GM23338 (cell line): ENCODE data around the gene UBL7. TPM values are rescaled to one million over a fixed set of nuclear protein-coding genes. Genes with fewer than 3 reads are reported as not detected.

Experiments used
- ATAC-seq: fragments of 200-7000 bp; cut with Tn5 transposase; 3 replicates; pipeline ENCODE4 v1.9.1; 2020
- DNase-seq: peaks from one replicate; pipeline ENCODE4 v3.0.0-alpha.2; 2015; ENCODE audit warnings: low spot score
- H2AFZ ChIP-seq: fragments of 200-600 bp; sonication (generic); 2 replicates; pipeline ENCODE4 v1.8.0; 2016; ENCODE audit warnings: antibody characterized with exemption, mild to moderate bottlenecking, moderate library complexity
- H3F3A ChIP-seq: fragments of 200-600 bp; sonication (generic); replicated peaks from 2 replicates; pipeline ENCODE4 v1.8.0; 2017; ENCODE audit warnings: antibody characterized with exemption, mixed run types, low read depth
- H3K27ac ChIP-seq: fragments of 200-600 bp; sonication (generic); 2 replicates; pipeline ENCODE4 v1.6.1; 2016; ENCODE audit warnings: low read depth
- H3K27me3 ChIP-seq: fragments of 200-600 bp; sonication (generic); 2 replicates; pipeline ENCODE4 v1.8.0; 2016; ENCODE audit warnings: mild to moderate bottlenecking, mixed run types, moderate library complexity; ENCODE audit not compliant: insufficient read depth
- H3K36me3 ChIP-seq: fragments of 200-600 bp; sonication (generic); 2 replicates; pipeline ENCODE4 v1.8.0; 2016; ENCODE audit warnings: mild to moderate bottlenecking; ENCODE audit not compliant: insufficient read depth
- H3K4me1 ChIP-seq: fragments of 200-600 bp; sonication (generic); 2 replicates; pipeline ENCODE4 v1.8.0; 2016; ENCODE audit warnings: mild to moderate bottlenecking, moderate library complexity; ENCODE audit not compliant: insufficient read depth
- H3K4me2 ChIP-seq: fragments of 200-600 bp; sonication (generic); 2 replicates; pipeline ENCODE4 v1.7.1; 2017; ENCODE audit warnings: mixed run types
- H3K4me3 ChIP-seq: fragments of 200-600 bp; sonication (generic); 2 replicates; pipeline ENCODE4 v1.6.1; 2016; ENCODE audit warnings: mixed run types
- H3K79me2 ChIP-seq: fragments of 200-600 bp; sonication (generic); replicated peaks from 2 replicates; pipeline ENCODE4 v1.8.0; 2017; ENCODE audit warnings: mild to moderate bottlenecking; ENCODE audit not compliant: insufficient read depth
- H3K9me2 ChIP-seq: fragments of 200-600 bp; sonication (generic); 2 replicates; pipeline ENCODE4 v1.8.0; 2017; ENCODE audit not compliant: insufficient read depth
- H4K20me1 ChIP-seq: fragments of 200-600 bp; sonication (generic); replicated peaks from 2 replicates; pipeline ENCODE4 v1.8.0; 2017; ENCODE audit warnings: mild to moderate bottlenecking; ENCODE audit not compliant: insufficient read depth
- H3K27ac Mint-ChIP-seq: 2 replicates; pipeline ENCODE4 v1.8.0; 2020; ENCODE audit warnings: inconsistent platforms, mild to moderate bottlenecking, moderate library complexity, mixed read lengths
- H3K27me3 Mint-ChIP-seq: 3 replicates; pipeline ENCODE4 v1.8.0; 2022; ENCODE audit warnings: low read depth, mild to moderate bottlenecking, moderate library complexity, mixed read lengths, inconsistent platforms; ENCODE audit not compliant: insufficient read depth, poor library complexity
- H3K36me3 Mint-ChIP-seq: 3 replicates; pipeline ENCODE4 v1.8.0; 2021; ENCODE audit warnings: low read depth, mild to moderate bottlenecking, inconsistent platforms, moderate library complexity, mixed read lengths
- H3K4me1 Mint-ChIP-seq: 3 replicates; pipeline ENCODE4 v1.8.0; 2020; ENCODE audit warnings: mild to moderate bottlenecking, inconsistent platforms, mixed read lengths
- H3K4me3 Mint-ChIP-seq: 3 replicates; pipeline ENCODE4 v1.8.0; 2021; ENCODE audit warnings: moderate library complexity, mild to moderate bottlenecking, inconsistent platforms, mixed read lengths
- H3K9me3 Mint-ChIP-seq: 3 replicates; pipeline ENCODE4 v1.8.0; 2020; ENCODE audit warnings: moderate library complexity, mild to moderate bottlenecking, inconsistent platforms, mixed read lengths
- CREB1 ChIP-seq: fragments of 250-450 bp; sonication (Bioruptor Pico); IDR thresholded peaks from 2 replicates; pipeline ENCODE4 v1.5.0; 2020; ENCODE audit warnings: low read depth, mild to moderate bottlenecking, moderate library complexity
- EZH2phosphoT487 ChIP-seq: fragments of 200-600 bp; sonication (generic); IDR thresholded peaks from one replicate; pipeline ENCODE4 v1.8.1; 2018; ENCODE audit warnings: antibody characterized with exemption; ENCODE audit not compliant: unreplicated experiment
- NANOG ChIP-seq: IDR thresholded peaks from 2 replicates; pipeline ENCODE4 v1.6.1; 2016; ENCODE audit warnings: antibody characterized with exemption, borderline replicate concordance
- ZNF114 ChIP-seq: fragments of 250-450 bp; sonication (Bioruptor Pico); IDR thresholded peaks from 2 replicates; pipeline ENCODE4 v1.5.0; 2020; ENCODE audit warnings: mild to moderate bottlenecking, moderate library complexity
- ZNF331 ChIP-seq: fragments of 250-450 bp; sonication (Bioruptor Pico); IDR thresholded peaks from 2 replicates; pipeline ENCODE4 v1.5.0; 2020; ENCODE audit warnings: low read depth, mild to moderate bottlenecking, moderate library complexity
- polyA plus RNA-seq: library from polyadenylated mRNA; unstranded; fragments of >200 nt; fragmentation: Nextera tagmentation; extraction: Ambion mirVana; gene quantifications from 2 replicates; pipeline ENCODE4 v1.2.1, GENCODE V29; 2016
- total RNA-seq: library from RNA; depleted of rRNA; stranded (reverse); fragments of >200 nt; shearing (Covaris generic); gene quantifications from 2 replicates; pipeline ENCODE4 v1.2.3, GENCODE V29; 2014
- TF ChIP-seq, protein P1 (sequence below), 2 experiments: fragments of 200-600 bp in 1 of 2; sonication (generic) in 1 of 2; conservative IDR thresholded peaks; 2 replicates each; pipeline versions ENCODE4 v1.5.1 to v1.6.1; 2016 to 2017; ENCODE audit warnings: antibody characterized with exemption in 2 of 2, low read depth in 2 of 2, mild to moderate bottlenecking in 2 of 2, moderate library complexity in 1 of 2
- TF ChIP-seq, protein P2 (sequence below): fragments of 250-450 bp; sonication (Bioruptor Pico); IDR thresholded peaks from 2 replicates; pipeline ENCODE4 v1.5.0; 2020; ENCODE audit warnings: mild to moderate bottlenecking, moderate library complexity
- TF ChIP-seq, protein P3 (sequence below): IDR thresholded peaks from one replicate; pipeline ENCODE4 v1.6.1; 2018; ENCODE audit warnings: antibody characterized with exemption; ENCODE audit not compliant: unreplicated experiment

The UBL7 gene
- total and polyA plus RNA-seq, 2 experiments from 2014 or later = 73.7 to 99.2 TPM

DNA sequence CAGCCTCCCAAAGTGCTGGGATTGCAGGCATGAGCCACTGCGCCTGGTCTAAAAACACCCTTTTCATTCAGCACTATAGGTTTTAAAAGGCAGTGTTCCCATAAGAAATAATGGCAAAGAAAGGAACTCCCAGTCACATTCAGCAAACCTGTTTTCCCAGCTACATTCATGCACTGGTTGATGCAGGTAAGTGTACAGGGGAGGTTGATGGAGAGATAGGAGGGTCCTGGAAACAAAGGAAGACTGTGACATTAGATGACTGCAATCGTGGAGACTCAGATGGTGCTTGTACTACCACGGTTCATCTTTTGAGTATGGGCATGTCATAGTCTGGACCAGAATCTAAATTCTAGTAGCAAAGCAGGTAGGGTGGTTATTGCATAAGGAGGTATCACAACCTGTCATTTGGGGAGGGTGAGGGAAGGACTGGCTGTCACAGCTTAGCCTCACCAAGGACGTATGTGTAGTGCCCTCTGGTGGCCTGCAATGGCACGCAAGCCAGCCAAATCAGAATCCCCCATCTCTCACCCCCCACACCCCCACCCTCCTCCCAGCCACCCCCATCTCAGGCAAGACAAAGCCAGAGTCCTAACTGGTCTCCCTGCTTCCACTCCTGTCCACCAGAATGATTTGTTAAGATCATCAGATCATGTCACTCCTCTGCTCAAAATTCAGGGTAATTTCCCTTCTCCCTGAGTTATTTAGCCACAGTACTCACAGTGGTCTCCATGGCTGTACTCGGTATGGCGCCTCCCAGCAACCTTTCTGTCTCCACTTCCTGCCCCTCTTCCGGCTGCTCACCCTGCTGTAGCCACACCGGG, 28.8 kb upstream of the UBL7 start:
- no peaks in the 10 kb centered on the region for H3K79me2 ChIP-seq
- TF ChIP-seq, protein P1, sequence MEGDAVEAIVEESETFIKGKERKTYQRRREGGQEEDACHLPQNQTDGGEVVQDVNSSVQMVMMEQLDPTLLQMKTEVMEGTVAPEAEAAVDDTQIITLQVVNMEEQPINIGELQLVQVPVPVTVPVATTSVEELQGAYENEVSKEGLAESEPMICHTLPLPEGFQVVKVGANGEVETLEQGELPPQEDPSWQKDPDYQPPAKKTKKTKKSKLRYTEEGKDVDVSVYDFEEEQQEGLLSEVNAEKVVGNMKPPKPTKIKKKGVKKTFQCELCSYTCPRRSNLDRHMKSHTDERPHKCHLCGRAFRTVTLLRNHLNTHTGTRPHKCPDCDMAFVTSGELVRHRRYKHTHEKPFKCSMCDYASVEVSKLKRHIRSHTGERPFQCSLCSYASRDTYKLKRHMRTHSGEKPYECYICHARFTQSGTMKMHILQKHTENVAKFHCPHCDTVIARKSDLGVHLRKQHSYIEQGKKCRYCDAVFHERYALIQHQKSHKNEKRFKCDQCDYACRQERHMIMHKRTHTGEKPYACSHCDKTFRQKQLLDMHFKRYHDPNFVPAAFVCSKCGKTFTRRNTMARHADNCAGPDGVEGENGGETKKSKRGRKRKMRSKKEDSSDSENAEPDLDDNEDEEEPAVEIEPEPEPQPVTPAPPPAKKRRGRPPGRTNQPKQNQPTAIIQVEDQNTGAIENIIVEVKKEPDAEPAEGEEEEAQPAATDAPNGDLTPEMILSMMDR (conservative IDR thresholded peaks at IDR 0.05; ENCODE audit: low read depth in 2 of 2) = peak; percentile 58 to 86
- TF ChIP-seq NANOG (no peak), CREB1 (CRISPR knock-in tag) (peak; percentile 38; the same call in 1 of the 2 replicates)
- H3K27ac ChIP-seq = 0 out of 2 replicates have a peak overlapping the region, but pooled peaks have one; percentile 50
- H3K27me3 Mint-ChIP-seq = peaks cover 4% of the 10 kb centered on the region
- H3K4me3 ChIP-seq = no peak overlapping the region
- DNase-seq (peak; percentile 88), ATAC-seq (peak; percentile 98)
- H4K20me1 ChIP-seq = no peaks in the 10 kb centered on the region
- H3K4me2 ChIP-seq = peak overlapping the region; percentile 66; the same call in 1 of the 2 replicates
- H3K4me3 Mint-ChIP-seq = peak overlapping the region; percentile 59
- H3F3A ChIP-seq = peaks cover 4% of the 10 kb centered on the region; the same call in 1 of the 2 replicates
- H3K9me2 ChIP-seq = no peaks in the 10 kb centered on the region
- no peaks in the 10 kb centered on the region; the same call in 1 of the 2 replicates for H3K36me3 ChIP-seq
- H2AFZ ChIP-seq = peak overlapping the region; percentile 60
- peak overlapping the region; percentile 96 for H3K27ac Mint-ChIP-seq
- H3K27me3 ChIP-seq = no peaks in the 10 kb centered on the region
- H3K4me1 Mint-ChIP-seq = peaks cover 4% of the 10 kb centered on the region; the same call in 2 of the 3 replicates
- H3K4me1 ChIP-seq = peaks cover 6% of the 10 kb centered on the region
- peaks cover 4% of the 10 kb centered on the region; the same call in 1 of the 3 replicates for H3K36me3 Mint-ChIP-seq
- no peaks in the 10 kb centered on the region; the same call in 2 of the 3 replicates for H3K9me3 Mint-ChIP-seq

DNA sequence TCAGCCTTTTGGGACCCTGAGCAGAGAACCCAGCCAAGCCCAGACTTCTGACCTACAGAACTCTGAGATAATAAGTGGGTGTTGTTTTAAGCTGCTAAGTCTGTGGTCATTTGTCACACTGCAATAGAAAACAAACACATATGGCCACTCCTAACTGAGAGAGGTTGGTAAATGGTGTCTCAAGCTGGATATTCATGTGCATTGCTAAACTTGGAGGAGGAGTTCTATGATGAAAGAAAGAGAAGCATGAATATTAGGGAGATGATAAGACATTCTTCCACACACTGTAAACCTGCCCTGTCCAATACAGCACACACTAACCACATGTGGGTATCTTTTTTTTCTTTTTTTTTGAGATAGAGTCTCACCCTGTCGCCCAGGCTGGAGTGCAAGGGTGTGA, 27.8 kb upstream of the UBL7 start:
- no peak for DNase-seq
- no peak overlapping the region for H3K4me2 ChIP-seq
- peaks cover 6% of the 10 kb centered on the region for H3K4me1 ChIP-seq
- Mint-ChIP-seq H3K36me3 (peaks cover 7% of the 10 kb centered on the region; the same call in 2 of the 3 replicates), H3K27me3 (peaks cover 4% of the 10 kb centered on the region), H3K4me1 (peaks cover 4% of the 10 kb centered on the region; the same call in 2 of the 3 replicates), H3K9me3 (no peaks in the 10 kb centered on the region; the same call in 1 of the 3 replicates), H3K27ac (no peak overlapping the region), H3K4me3 (no peak overlapping the region)
- peaks cover 4% of the 10 kb centered on the region; the same call in 1 of the 2 replicates for H3F3A ChIP-seq
- no peaks in the 10 kb centered on the region for H4K20me1 ChIP-seq
- no peaks in the 10 kb centered on the region; the same call in 1 of the 2 replicates for H3K36me3 ChIP-seq
- no peak overlapping the region for H2AFZ ChIP-seq
- no peaks in the 10 kb centered on the region for H3K9me2 ChIP-seq
- no peaks in the 10 kb centered on the region for H3K79me2 ChIP-seq
- no peak overlapping the region for H3K27ac ChIP-seq
- no peak for ATAC-seq
- no peaks in the 10 kb centered on the region for H3K27me3 ChIP-seq
- H3K4me3 ChIP-seq = no peak overlapping the region
- TF ChIP-seq ZNF331 (CRISPR knock-in tag) (no peak), EZH2phosphoT487 (no peak), ZNF114 (CRISPR knock-in tag) (no peak)
- TF ChIP-seq, protein P2, sequence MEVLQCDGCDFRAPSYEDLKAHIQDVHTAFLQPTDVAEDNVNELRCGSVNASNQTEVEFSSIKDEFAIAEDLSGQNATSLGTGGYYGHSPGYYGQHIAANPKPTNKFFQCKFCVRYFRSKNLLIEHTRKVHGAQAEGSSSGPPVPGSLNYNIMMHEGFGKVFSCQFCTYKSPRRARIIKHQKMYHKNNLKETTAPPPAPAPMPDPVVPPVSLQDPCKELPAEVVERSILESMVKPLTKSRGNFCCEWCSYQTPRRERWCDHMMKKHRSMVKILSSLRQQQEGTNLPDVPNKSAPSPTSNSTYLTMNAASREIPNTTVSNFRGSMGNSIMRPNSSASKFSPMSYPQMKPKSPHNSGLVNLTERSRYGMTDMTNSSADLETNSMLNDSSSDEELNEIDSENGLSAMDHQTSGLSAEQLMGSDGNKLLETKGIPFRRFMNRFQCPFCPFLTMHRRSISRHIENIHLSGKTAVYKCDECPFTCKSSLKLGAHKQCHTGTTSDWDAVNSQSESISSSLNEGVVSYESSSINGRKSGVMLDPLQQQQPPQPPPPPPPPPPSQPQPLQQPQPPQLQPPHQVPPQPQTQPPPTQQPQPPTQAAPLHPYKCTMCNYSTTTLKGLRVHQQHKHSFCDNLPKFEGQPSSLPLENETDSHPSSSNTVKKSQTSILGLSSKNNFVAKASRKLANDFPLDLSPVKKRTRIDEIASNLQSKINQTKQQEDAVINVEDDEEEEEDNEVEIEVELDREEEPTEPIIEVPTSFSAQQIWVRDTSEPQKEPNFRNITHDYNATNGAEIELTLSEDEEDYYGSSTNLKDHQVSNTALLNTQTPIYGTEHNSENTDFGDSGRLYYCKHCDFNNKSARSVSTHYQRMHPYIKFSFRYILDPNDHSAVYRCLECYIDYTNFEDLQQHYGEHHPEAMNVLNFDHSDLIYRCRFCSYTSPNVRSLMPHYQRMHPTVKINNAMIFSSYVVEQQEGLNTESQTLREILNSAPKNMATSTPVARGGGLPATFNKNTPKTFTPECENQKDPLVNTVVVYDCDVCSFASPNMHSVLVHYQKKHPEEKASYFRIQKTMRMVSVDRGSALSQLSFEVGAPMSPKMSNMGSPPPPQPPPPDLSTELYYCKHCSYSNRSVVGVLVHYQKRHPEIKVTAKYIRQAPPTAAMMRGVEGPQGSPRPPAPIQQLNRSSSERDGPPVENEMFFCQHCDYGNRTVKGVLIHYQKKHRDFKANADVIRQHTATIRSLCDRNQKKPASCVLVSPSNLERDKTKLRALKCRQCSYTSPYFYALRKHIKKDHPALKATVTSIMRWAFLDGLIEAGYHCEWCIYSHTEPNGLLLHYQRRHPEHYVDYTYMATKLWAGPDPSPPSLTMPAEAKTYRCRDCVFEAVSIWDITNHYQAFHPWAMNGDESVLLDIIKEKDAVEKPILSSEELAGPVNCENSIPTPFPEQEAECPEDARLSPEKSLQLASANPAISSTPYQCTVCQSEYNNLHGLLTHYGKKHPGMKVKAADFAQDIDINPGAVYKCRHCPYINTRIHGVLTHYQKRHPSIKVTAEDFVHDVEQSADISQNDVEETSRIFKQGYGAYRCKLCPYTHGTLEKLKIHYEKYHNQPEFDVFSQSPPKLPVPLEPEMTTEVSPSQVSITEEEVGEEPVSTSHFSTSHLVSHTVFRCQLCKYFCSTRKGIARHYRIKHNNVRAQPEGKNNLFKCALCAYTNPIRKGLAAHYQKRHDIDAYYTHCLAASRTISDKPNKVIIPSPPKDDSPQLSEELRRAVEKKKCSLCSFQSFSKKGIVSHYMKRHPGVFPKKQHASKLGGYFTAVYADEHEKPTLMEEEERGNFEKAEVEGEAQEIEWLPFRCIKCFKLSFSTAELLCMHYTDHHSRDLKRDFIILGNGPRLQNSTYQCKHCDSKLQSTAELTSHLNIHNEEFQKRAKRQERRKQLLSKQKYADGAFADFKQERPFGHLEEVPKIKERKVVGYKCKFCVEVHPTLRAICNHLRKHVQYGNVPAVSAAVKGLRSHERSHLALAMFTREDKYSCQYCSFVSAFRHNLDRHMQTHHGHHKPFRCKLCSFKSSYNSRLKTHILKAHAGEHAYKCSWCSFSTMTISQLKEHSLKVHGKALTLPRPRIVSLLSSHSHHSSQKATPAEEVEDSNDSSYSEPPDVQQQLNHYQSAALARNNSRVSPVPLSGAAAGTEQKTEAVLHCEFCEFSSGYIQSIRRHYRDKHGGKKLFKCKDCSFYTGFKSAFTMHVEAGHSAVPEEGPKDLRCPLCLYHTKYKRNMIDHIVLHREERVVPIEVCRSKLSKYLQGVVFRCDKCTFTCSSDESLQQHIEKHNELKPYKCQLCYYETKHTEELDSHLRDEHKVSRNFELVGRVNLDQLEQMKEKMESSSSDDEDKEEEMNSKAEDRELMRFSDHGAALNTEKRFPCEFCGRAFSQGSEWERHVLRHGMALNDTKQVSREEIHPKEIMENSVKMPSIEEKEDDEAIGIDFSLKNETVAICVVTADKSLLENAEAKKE = no peak
- TF ChIP-seq, protein P3, sequence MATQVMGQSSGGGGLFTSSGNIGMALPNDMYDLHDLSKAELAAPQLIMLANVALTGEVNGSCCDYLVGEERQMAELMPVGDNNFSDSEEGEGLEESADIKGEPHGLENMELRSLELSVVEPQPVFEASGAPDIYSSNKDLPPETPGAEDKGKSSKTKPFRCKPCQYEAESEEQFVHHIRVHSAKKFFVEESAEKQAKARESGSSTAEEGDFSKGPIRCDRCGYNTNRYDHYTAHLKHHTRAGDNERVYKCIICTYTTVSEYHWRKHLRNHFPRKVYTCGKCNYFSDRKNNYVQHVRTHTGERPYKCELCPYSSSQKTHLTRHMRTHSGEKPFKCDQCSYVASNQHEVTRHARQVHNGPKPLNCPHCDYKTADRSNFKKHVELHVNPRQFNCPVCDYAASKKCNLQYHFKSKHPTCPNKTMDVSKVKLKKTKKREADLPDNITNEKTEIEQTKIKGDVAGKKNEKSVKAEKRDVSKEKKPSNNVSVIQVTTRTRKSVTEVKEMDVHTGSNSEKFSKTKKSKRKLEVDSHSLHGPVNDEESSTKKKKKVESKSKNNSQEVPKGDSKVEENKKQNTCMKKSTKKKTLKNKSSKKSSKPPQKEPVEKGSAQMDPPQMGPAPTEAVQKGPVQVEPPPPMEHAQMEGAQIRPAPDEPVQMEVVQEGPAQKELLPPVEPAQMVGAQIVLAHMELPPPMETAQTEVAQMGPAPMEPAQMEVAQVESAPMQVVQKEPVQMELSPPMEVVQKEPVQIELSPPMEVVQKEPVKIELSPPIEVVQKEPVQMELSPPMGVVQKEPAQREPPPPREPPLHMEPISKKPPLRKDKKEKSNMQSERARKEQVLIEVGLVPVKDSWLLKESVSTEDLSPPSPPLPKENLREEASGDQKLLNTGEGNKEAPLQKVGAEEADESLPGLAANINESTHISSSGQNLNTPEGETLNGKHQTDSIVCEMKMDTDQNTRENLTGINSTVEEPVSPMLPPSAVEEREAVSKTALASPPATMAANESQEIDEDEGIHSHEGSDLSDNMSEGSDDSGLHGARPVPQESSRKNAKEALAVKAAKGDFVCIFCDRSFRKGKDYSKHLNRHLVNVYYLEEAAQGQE = no peak
